ENCODE results near the gene SLCO3A1.

The SLCO3A1 gene

DNA sequence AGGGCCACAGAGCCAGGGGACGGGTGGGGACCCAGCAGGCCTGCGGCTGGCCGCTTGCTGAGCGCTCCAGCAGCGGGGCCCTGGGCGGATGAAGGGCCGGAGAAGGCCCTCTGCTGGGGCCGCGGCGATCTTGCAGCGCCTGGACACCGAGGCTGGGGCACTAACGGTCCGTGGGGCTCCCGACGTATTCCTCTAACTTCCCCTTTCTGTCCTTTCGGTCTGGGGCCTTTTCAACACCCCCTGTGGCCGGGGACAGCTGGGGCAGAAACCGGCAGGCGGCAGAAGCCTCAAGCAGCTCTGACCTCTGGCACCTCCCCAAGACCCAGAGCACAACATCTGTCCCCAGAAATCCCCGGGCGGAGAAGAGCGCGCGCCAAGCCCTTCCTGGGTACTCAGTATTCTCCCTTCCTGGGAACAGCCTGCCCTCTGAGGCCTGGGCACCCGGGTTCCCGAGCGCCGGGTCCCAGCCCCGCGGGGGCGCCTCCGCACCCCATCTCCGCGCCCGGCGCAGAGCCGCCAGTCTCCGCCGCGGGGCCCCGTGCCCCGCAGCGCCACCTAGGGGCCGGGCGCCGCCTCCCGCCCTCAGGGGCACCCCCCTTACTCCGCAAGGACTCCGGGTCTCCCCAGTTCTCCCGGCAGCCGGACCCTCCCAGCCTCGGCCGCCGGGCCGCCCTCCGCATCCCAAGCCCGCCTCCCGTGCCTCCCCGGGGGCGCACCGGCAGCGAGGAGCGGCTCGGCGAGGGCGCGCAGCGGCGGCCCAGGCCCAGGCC lies 582 bp upstream of the SLCO3A1 start:
- in situ Hi-C loops (cut with MboI; ENCODE audit: low sequenced_read_pairs): no loop called here
- Histone ChIP-seq H3K4me1 (peaks cover 7% of the 10 kb centered on the region), H3K36me3 (replicated peaks) (no peaks in the 10 kb centered on the region), H3K9me3 (no peaks in the 10 kb centered on the region), H3K27me3 (ENCODE audit: low read depth) (no peaks in the 10 kb centered on the region), H3K4me3 (peak overlapping the region; percentile 50)
- DNase-seq (ENCODE audit: low spot score in 2 of 2): peak; percentile 28 to 68

DNA sequence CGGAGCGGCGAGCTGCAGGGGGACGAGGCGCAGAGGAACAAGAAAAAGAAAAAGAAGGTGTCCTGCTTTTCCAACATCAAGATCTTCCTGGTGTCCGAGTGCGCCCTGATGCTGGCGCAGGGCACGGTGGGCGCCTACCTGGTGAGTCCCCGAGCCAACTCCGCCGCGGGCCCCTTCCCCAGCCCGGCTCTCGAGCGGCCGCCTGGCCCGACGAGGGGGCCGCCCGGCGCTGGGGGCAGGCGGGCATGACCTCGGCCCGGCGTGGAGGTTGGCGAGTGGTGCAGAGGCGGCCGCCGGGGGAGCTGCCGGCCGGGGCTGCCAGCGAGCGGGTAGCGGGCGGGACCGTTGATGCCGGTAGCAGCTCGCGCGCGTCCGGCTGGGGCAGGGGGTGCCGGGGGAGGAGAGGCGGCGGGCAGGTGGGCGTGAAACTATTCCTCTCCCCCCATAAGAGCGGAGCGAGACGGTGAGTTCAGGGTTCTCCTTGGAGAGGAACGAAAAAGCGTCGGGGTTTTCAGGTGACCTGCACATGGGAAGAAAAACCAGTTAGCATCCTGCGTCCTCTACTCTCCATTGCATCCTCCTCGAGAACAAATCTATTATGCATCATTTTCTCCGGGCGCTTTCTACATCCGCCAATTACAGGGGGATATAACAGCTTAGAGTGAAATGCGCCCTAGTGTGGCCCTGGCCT lies 585 bp downstream of the SLCO3A1 start:
- in situ Hi-C loops (cut with MboI; ENCODE audit: low sequenced_read_pairs): no loop called here
- DNase-seq (ENCODE audit: low spot score in 2 of 2): peak; percentile 21 to 49
- peak overlapping the region; percentile 50 for H3K4me3 ChIP-seq

GRCh38 chr15:91854639-91854990 lies 1.1 kb downstream of the SLCO3A1 start:
- Histone ChIP-seq H3K36me3 (replicated peaks) (no peaks in the 10 kb centered on the region), H3K27me3 (ENCODE audit: low read depth) (no peaks in the 10 kb centered on the region), H3K4me3 (peak overlapping the region; percentile 50), H3K9me3 (no peaks in the 10 kb centered on the region), H3K4me1 (peaks cover 7% of the 10 kb centered on the region)
- in situ Hi-C loops (cut with MboI; ENCODE audit: low sequenced_read_pairs): no loop called here
- DNase-seq (ENCODE audit: low spot score in 2 of 2): no peak

More for the DNA sequence above, 585 bp downstream of the SLCO3A1 start:
- Histone ChIP-seq H3K36me3 (replicated peaks) (no peaks in the 10 kb centered on the region), H3K27me3 (ENCODE audit: low read depth) (no peaks in the 10 kb centered on the region), H3K9me3 (no peaks in the 10 kb centered on the region), H3K4me1 (peaks cover 7% of the 10 kb centered on the region)

- DNase-seq (ENCODE audit: low spot score in 2 of 2): no peak
- in situ Hi-C loops (cut with MboI; ENCODE audit: low sequenced_read_pairs): no loop called here
- Histone ChIP-seq H3K36me3 (replicated peaks) (no peaks in the 10 kb centered on the region), H3K27me3 (ENCODE audit: low read depth) (no peaks in the 10 kb centered on the region), H3K9me3 (no peaks in the 10 kb centered on the region), H3K4me1 (peaks cover 7% of the 10 kb centered on the region), H3K4me3 (no peak overlapping the region; the same call in 1 of the 2 replicates)
These were observed 1.7 kb downstream of the SLCO3A1 start for GRCh38 chr15:91855241-91855640.

- Histone ChIP-seq H3K4me1 (peaks cover 7% of the 10 kb centered on the region), H3K9me3 (no peaks in the 10 kb centered on the region), H3K4me3 (no peak overlapping the region), H3K36me3 (replicated peaks) (no peaks in the 10 kb centered on the region), H3K27me3 (ENCODE audit: low read depth) (no peaks in the 10 kb centered on the region)
- DNase-seq (ENCODE audit: low spot score in 2 of 2): peak in 1 of 2 experiments; percentile 42
- in situ Hi-C loops (cut with MboI; ENCODE audit: low sequenced_read_pairs): no loop called here
These were observed 2.4 kb downstream of the SLCO3A1 start for GRCh38 chr15:91855684-91856489.

- H3K36me3 ChIP-seq (replicated peaks): no peaks in the 10 kb centered on the region
- H3K4me1 ChIP-seq: peaks cover 3% of the 10 kb centered on the region
- in situ Hi-C loops (cut with MboI; ENCODE audit: low sequenced_read_pairs): no loop called here
- no peak overlapping the region for H3K4me3 ChIP-seq
- no peaks in the 10 kb centered on the region for H3K9me3 ChIP-seq
- H3K27me3 ChIP-seq (ENCODE audit: low read depth): no peaks in the 10 kb centered on the region
- no peak for DNase-seq (ENCODE audit: low spot score in 2 of 2)
These were observed 3.7 kb downstream of the SLCO3A1 start for GRCh38 chr15:91857224-91857585.

GRCh38 chr15:91857772-91858171 lies 4.3 kb downstream of the SLCO3A1 start:
- DNase-seq (ENCODE audit: low spot score in 2 of 2): no peak
- H3K9me3 ChIP-seq: no peaks in the 10 kb centered on the region
- in situ Hi-C loops (cut with MboI; ENCODE audit: low sequenced_read_pairs): no loop called here
- no peaks in the 10 kb centered on the region for H3K27me3 ChIP-seq (ENCODE audit: low read depth)
- no peaks in the 10 kb centered on the region for H3K36me3 ChIP-seq (replicated peaks)
- H3K4me3 ChIP-seq: no peak overlapping the region
- peaks cover 5% of the 10 kb centered on the region for H3K4me1 ChIP-seq

DNA sequence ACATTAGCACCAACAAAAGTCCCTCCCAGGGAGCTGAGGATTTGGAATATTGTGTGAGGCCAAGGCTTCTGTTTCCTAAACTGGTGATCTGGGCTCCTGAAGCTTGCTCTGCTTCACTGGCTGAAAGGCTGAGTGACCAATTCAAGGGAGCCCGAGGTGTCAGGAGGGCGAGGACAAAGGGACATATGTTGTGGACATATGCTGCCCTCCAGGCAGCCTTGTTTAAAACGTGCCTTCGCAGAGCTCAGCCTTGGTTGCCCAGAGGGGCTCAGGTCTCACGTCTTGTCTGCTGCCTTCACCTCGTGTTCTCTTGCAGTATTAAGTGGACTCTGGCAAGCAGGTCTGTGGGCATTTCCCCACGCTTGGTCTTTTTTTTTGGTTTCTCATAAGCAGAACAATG lies 7.0 kb downstream of the SLCO3A1 start:
- Histone ChIP-seq H3K4me1 (peaks cover 6% of the 10 kb centered on the region), H3K27me3 (ENCODE audit: low read depth) (no peaks in the 10 kb centered on the region), H3K36me3 (replicated peaks) (no peaks in the 10 kb centered on the region), H3K4me3 (no peak overlapping the region), H3K9me3 (no peaks in the 10 kb centered on the region)
- DNase-seq (ENCODE audit: low spot score in 2 of 2): no peak
- in situ Hi-C loops (cut with MboI; ENCODE audit: low sequenced_read_pairs): no loop called here

DNA sequence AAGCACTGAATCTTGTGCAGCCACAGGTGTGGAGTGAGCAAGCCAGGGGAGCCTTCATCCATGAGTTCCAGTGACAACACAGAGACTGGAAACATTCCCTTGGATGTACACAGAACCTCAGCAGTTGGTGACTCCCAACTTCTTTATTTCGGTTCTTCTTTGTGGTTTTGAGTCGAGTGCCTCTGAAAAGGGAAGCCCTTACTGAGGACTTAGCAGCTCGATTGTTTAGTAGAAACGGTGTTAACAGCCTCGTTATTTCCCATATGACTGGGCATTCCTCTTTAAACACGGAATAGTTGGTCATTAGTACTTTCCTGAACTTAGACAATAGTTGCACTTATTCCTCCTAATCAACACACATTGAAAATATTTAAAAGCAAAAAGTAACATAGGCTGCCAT lies 7.7 kb downstream of the SLCO3A1 start:
- H3K9me3 ChIP-seq: no peaks in the 10 kb centered on the region
- no peaks in the 10 kb centered on the region for H3K36me3 ChIP-seq (replicated peaks)
- in situ Hi-C loops (cut with MboI; ENCODE audit: low sequenced_read_pairs): no loop called here
- H3K4me3 ChIP-seq: no peak overlapping the region
- peaks cover 6% of the 10 kb centered on the region for H3K4me1 ChIP-seq
- H3K27me3 ChIP-seq (ENCODE audit: low read depth): no peaks in the 10 kb centered on the region
- no peak for DNase-seq (ENCODE audit: low spot score in 2 of 2)

DNA sequence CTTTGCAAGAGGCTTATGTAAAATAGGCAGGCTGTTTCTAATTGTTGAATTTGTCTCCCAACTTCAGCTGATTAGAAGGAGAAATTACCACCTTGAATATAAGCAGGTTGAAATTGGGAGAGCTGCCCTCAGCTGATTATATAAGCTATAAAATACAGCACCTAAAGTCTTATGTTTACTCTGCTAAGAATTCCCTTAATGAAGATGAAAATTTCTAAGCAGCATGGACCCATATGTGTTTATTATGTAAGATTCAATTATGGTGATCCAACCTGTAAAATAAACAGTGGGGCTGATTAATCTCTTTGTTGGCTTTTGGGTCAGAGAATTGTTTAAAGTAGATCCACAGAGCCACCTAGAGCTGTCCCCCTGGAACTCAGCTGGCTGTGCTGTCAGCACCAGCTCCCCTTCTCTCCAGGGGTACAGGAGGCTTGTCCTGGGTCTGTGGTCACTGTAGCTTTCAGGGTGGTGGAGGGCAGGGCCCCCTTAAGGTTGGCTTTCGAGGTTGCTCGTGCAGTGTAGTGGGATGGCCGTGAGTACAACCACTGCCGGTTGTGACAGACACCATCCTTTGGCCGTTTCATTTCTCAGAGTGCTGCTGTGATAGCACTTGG lies 9.5 kb downstream of the SLCO3A1 start:
- in situ Hi-C loops (cut with MboI; ENCODE audit: low sequenced_read_pairs): no loop called here
- no peak for DNase-seq (ENCODE audit: low spot score in 2 of 2)
- Histone ChIP-seq H3K27me3 (ENCODE audit: low read depth) (no peaks in the 10 kb centered on the region), H3K4me3 (no peak overlapping the region), H3K36me3 (replicated peaks) (no peaks in the 10 kb centered on the region), H3K4me1 (peaks cover 6% of the 10 kb centered on the region), H3K9me3 (no peaks in the 10 kb centered on the region)

- no peak for DNase-seq (ENCODE audit: low spot score in 2 of 2)
- Histone ChIP-seq H3K4me3 (no peak overlapping the region), H3K27me3 (ENCODE audit: low read depth) (no peaks in the 10 kb centered on the region), H3K36me3 (replicated peaks) (no peaks in the 10 kb centered on the region), H3K4me1 (peaks cover 6% of the 10 kb centered on the region), H3K9me3 (no peaks in the 10 kb centered on the region)
- in situ Hi-C loops (cut with MboI; ENCODE audit: low sequenced_read_pairs): no loop called here
These were observed 10.2 kb downstream of the SLCO3A1 start for GRCh38 chr15:91863621-91864255.

DNA sequence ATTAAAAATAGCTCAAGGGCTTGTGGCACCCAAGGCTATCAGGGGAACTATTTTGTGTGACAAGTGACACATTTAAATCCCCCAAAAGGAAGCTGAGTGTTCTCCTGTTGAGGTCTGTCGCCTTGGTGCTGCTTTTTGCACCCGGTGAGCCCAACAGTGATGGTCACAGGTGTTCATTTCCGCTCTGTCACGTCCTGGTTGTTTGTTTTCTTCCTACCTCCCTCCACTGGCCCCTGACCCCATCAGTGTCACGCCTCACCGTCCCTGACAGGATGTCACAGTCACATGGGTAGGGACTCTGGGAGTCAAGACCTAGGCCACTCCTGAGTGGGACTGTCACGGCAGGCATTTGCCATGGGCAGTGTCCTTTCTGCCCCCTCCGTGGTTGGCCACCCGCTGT lies 11.2 kb downstream of the SLCO3A1 start:
- no peaks in the 10 kb centered on the region for H3K36me3 ChIP-seq (replicated peaks)
- H3K9me3 ChIP-seq: no peaks in the 10 kb centered on the region
- H3K4me1 ChIP-seq: peaks cover 6% of the 10 kb centered on the region
- no peak overlapping the region for H3K4me3 ChIP-seq
- no peaks in the 10 kb centered on the region for H3K27me3 ChIP-seq (ENCODE audit: low read depth)
- no peak for DNase-seq (ENCODE audit: low spot score in 2 of 2)
- in situ Hi-C loops (cut with MboI; ENCODE audit: low sequenced_read_pairs): no loop called here

- H3K4me1 ChIP-seq: peaks cover 6% of the 10 kb centered on the region
- in situ Hi-C loops (cut with MboI; ENCODE audit: low sequenced_read_pairs): no loop called here
- no peaks in the 10 kb centered on the region for H3K36me3 ChIP-seq (replicated peaks)
- H3K27me3 ChIP-seq (ENCODE audit: low read depth): no peaks in the 10 kb centered on the region
- H3K4me3 ChIP-seq: no peak overlapping the region
- DNase-seq (ENCODE audit: low spot score in 2 of 2): no peak
- no peaks in the 10 kb centered on the region for H3K9me3 ChIP-seq
These were observed 12.0 kb downstream of the SLCO3A1 start for GRCh38 chr15:91865486-91865885.

Data from HAP-1 (cell line).